GM18951 (cell line): Measurements from ENCODE around the gene FTCD.

Experiments used
- POLR2A ChIP-seq: IDR thresholded peaks from 4 replicates; pipeline ENCODE4 v1.6.1; 2011; ENCODE audit warnings: mild to moderate bottlenecking; ENCODE audit not compliant: insufficient read length, insufficient read depth; ENCODE audit errors: extremely low read depth
- in situ Hi-C: fragments of 300-500 bp; cut with MboI; formaldehyde crosslinking; loops from one replicate; pipeline ENCODE4 v1.12.0; 2022; ENCODE audit warnings: low sequenced_read_pairs, mixed read lengths, inconsistent platforms; ENCODE audit not compliant: unreplicated experiment

Gene FTCD

GRCh38 chr21:46118316-46119143, 36.8 kb downstream of the FTCD start:
- TF ChIP-seq POLR2A, result no peak
- in situ Hi-C loops, result no loop called here

DNA sequence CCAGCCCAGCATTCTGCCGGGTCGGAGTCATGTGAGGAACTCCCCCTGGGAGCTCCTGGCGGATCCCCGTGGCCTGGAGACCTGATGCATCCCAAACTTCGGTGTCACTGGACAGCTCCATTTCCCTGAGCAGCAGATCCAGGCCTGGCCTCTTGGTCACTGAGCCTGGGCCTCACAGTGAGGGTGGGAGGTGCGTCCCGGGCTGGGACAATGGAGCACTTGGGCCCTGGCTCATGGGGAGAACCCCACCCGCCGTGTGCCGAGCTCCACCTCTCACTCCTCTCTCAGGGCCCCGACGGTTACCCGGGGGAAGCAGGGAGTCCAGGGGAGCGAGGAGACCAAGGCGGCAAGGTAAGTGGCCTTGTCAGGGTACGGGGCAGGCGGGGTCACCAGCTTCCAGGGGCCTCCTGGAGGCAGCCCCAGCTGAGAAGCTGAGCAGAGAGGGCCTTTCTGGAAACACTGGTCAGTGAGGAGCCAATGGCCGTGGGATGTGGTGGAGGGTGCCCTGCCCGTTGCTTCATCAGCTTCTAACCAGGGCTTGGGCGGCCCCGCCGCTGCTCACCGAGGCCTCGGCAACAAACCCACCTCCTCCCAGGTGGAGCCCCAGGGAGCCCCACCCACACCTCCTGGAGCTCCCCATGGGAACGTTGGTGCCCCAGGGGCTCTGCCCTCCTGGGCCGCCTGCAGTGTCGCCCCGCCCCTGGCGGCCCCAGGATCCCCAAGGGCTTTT, 37.6 kb downstream of the FTCD start:
- no peak for TF ChIP-seq POLR2A

DNA sequence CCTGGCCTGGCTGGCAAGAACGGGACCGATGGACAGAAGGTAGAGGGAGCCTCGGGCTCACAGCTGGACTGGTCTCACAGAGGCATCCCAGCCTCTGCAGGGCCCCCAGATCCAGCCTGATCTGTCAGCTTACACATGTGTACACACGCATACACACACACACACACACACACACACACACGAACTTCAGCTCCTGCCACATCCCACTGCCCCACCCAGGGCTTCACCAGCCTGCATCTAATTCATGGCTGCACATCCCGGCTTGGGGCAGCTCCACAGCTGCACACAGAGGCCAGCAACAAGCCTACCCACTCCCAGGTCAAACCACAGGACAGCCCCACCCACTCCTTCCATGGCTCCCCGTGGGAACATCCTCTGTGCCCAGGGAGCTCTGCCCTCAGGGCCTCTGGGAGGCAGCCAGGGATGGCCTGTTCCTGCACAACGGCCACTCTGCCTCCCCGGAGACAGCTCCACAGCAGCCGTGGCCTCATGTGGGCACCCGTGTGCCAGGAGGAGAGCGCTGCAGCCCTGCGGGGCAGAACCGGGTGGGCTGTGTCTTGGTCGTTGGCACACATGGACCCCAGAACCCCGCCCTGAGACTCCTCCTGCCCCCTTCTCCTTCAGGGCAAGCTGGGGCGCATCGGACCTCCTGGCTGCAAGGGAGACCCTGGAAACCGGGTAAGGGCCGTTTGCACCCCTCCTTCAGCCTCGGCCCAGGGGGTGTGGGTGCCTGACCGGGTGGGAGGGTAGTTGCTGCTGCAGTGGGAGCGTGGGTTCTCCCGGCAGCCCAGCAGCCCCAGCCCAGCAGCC, 38.4 kb downstream of the FTCD start:
- in situ Hi-C loops, result no loop called here
- TF ChIP-seq POLR2A, result no peak

More for the DNA sequence above, 37.6 kb downstream of the FTCD start:
- in situ Hi-C loops, result no loop called here

- in situ Hi-C loops, result no loop called here
- no peak for TF ChIP-seq POLR2A
Measured at GRCh38 chr21:46116189-46116775, 39.1 kb downstream of the FTCD start.

DNA sequence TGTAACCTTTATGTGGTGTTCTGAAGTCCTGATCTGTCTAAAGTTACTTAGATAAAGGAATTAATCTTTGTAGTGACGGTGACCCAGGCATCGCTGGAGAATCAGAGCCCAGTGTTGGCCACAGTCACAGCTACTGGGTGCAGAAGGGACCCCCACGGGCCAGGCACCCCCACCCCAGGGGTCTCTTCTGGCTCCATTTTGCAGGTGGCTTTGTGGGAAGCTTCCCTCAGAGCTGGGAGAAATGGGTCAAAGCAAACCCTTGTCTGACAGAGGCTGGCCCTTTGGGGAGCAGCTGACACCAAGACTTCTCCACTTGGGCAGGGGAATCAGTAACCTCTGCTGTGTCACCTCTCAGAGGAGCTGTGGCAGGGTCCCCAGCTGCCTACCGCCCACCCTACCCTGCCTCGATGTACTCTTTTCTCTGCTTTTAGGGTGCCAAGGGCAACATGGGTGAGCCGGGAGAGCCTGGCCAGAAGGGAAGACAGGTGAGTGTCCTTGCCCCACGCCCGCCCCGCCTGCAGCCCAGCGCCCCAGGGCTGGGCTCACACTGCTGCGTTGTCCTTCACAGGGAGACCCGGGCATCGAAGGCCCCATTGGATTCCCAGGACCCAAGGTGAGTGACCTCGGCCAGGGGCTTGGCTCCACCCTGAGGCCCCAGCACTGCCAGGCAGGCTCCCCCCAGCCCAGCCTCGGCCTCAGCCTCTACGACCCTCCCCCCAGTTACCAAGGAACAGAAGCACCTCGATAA, 39.8 kb downstream of the FTCD start:
- in situ Hi-C loops, result no loop called here
- no peak for TF ChIP-seq POLR2A

DNA sequence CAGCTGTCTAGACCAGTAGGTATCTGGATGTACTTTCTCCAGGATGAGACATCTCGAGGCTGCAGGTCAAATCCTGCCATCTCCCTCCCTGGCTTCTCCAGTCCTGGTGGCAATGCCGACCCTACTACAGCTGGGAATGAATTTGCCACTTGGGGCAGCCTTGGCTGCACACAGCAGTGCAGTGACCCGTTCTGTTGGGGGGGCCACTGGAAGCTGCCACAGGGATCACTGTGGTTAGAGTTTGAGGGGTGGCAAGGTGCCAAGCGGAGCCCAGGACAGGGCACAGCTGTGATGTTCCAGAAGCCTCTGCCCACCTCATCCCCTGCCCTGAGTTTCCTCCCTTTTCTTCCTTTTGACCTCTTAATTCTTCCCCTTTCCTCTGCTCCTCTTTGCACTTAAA, 40.4 kb downstream of the FTCD start:
- no peak for TF ChIP-seq POLR2A
- in situ Hi-C loops, result no loop called here

- in situ Hi-C loops, result no loop called here
- TF ChIP-seq POLR2A, result no peak
Measured at GRCh38 chr21:46113497-46114176, 41.7 kb downstream of the FTCD start.

DNA sequence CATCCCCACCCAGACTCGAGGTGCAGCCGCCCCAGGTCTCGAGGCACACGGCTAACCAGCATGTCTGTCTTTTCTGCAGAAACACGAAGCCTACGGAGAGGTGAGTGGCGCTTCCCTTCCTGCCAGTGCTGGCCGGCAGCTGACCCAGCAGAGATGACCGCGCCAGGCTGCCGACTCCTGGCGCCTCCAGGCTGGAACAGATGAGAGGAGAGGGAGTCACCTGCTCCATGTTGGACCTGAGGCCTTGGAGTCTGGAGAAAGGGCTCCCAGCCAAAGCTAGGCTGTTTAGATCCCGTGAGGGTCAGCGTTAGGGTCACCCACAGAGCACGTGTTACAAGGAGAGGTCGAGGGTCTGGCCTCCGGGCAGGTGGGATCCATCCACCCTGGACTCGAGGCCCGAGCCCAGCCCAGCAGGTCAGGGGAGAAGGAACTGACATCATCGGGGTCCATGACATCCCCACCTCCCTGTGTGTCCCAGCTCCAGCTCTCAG, 42.6 kb downstream of the FTCD start:
- in situ Hi-C loops, result no loop called here
- no peak for TF ChIP-seq POLR2A

DNA sequence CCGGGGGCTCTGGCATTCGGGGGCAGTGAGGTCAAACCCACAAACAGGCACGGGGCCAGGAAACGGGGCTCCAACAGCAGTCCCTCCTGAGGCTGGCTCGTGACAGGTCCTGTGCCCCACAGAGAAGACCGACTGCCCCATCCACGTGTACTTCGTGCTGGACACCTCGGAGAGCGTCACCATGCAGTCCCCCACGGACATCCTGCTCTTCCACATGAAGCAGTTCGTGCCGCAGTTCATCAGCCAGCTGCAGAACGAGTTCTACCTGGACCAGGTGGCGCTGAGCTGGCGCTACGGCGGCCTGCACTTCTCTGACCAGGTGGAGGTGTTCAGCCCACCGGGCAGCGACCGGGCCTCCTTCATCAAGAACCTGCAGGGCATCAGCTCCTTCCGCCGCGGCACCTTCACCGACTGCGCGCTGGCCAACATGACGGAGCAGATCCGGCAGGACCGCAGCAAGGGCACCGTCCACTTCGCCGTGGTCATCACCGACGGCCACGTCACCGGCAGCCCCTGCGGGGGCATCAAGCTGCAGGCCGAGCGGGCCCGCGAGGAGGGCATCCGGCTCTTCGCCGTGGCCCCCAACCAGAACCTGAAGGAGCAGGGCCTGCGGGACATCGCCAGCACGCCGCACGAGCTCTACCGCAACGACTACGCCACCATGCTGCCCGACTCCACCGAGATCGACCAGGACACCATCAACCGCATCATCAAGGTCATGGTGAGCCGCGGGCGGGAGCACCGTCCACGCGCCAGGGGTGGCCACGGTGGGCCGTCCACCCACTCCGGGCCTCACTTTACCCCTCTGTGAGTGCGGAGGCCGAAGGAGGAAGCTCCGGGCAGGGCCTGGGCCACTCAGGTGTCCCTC, 43.3 kb downstream of the FTCD start:
- in situ Hi-C loops, result no loop called here
- no peak for TF ChIP-seq POLR2A

DNA sequence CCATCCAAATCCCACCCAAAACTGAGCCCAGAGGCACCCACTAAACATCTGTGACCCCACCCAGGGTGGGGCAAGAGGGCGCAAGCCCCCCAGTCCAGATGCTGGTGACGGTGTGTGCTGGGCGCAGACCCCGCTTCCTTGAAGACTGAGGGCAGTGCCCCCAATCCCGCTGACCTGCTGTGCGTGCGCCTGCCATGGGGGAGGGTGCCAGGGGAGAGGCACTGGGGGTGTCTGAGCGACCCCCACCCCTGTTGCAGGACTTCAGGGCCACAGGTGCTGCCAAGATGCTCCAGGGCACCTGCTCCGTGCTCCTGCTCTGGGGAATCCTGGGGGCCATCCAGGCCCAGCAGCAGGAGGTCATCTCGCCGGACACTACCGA, 44.2 kb downstream of the FTCD start:
- in situ Hi-C loops, result no loop called here

More for the DNA sequence above, 44.2 kb downstream of the FTCD start:
- no peak for TF ChIP-seq POLR2A
